B cell (primary cell): Measurements from ENCODE around the gene HDLBP. TPM values are rescaled to one million over a fixed set of nuclear protein-coding genes. Genes with fewer than 3 reads are reported as not detected.

ENCODE experiments used
- ATAC-seq: fragments of 200-7000 bp; cut with Tn5 transposase; one replicate; pipeline ENCODE4 v1.10.0; 2021; ENCODE audit warnings: low read depth, mild to moderate bottlenecking, moderate number of reproducible peaks, moderate library complexity
- CTCF ChIA-PET: fragments of 350-600 bp; sonication (Branson Sonifier 250); formaldehyde crosslinking; loops from one replicate; lab custom pipeline; 2021; ENCODE audit warnings: antibody characterized with exemption, inconsistent platforms; lab: Charles Lee
- POLR2A ChIA-PET: fragments of 350-600 bp; sonication (Branson Sonifier 250); formaldehyde crosslinking; loops from one replicate; lab custom pipeline; 2021; ENCODE audit warnings: antibody characterized with exemption; lab: Charles Lee
- DNase-seq: peaks from one replicate; pipeline ENCODE4 v3.0.0; 2013
- H2AFZ ChIP-seq: 2 replicates; pipeline ENCODE4 v1.6.1; 2012; ENCODE audit warnings: mild to moderate bottlenecking, low read depth, low read length; ENCODE audit not compliant: insufficient read depth, poor library complexity, severe bottlenecking
- H3K27ac ChIP-seq, 2 donors: 1 replicate in 1 of 2; 2 replicates in 1 of 2; pipeline ENCODE4 v1.5.1; 2012 to 2013; ENCODE audit warnings: low read length in 2 of 2, mild to moderate bottlenecking in 2 of 2, moderate library complexity in 1 of 2
- H3K27me3 ChIP-seq, 4 experiments: fragments of 200-600 bp in 1 of 4; sonication (generic) in 1 of 4; replicated peaks in 1 of 4; 1 replicate in 2 of 4; 2 replicates in 2 of 4; pipeline versions ENCODE4 v1.6.1 to v1.7.0; 2013 to 2016; ENCODE audit warnings: low read length in 3 of 4, mild to moderate bottlenecking in 2 of 4, mixed read lengths in 1 of 4, moderate library complexity in 1 of 4; ENCODE audit not compliant: insufficient read depth in 4 of 4, control insufficient read depth in 3 of 4; ENCODE audit errors: control extremely low read depth in 1 of 4
- H3K36me3 ChIP-seq, 2 experiments: replicated peaks in 1 of 2; 1 replicate in 1 of 2; 2 replicates in 1 of 2; pipeline versions ENCODE4 v1.6.1 to v1.7.1; 2013; ENCODE audit warnings: low read length in 1 of 2; ENCODE audit not compliant: insufficient read depth in 2 of 2, control insufficient read depth in 1 of 2; ENCODE audit errors: control extremely low read depth in 1 of 2, extremely low read depth in 1 of 2
- H3K4me1 ChIP-seq, 2 donors: fragments of 200-600 bp in 1 of 2; sonication (generic) in 1 of 2; 1 replicate in 1 of 2; 2 replicates in 1 of 2; pipeline versions ENCODE4 v1.5.1 to v1.6.1; 2013 to 2017; ENCODE audit warnings: low read length in 2 of 2; ENCODE audit not compliant: control insufficient read depth in 2 of 2, insufficient read depth in 2 of 2
- H3K4me2 ChIP-seq: replicated peaks from 2 replicates; pipeline ENCODE3; 2012; ENCODE audit warnings: mild to moderate bottlenecking, low read depth, low read length; ENCODE audit not compliant: poor library complexity, severe bottlenecking
- H3K4me3 ChIP-seq, 5 experiments: fragments of 200-600 bp in 1 of 5; sonication (generic) in 1 of 5; 1 replicate in 3 of 5; 2 replicates in 2 of 5; pipeline versions ENCODE4 v1.5.1 to v1.7.0; 2011 to 2016; ENCODE audit warnings: low read length in 4 of 5, mild to moderate bottlenecking in 4 of 5, low read depth in 2 of 5, control low read depth in 1 of 5, moderate library complexity in 1 of 5; ENCODE audit not compliant: insufficient read depth in 1 of 5; ENCODE audit errors: control extremely low read depth in 1 of 5, extremely low read depth in 1 of 5
- H3K79me2 ChIP-seq: fragments of 200-600 bp; sonication (generic); one replicate; pipeline ENCODE4 v1.6.0; 2016; ENCODE audit warnings: low read length; ENCODE audit not compliant: control insufficient read depth, insufficient read depth
- H3K9ac ChIP-seq: fragments of 200-600 bp; sonication (generic); 2 replicates; pipeline ENCODE4 v1.6.1; 2017; ENCODE audit warnings: mild to moderate bottlenecking, low read length, moderate library complexity
- H3K9me3 ChIP-seq, 3 donors: one replicate each; pipeline versions ENCODE4 v1.6.1 to v1.7.1; 2013; ENCODE audit warnings: low read length in 2 of 3; ENCODE audit not compliant: control insufficient read depth in 2 of 3, insufficient read depth in 1 of 3; ENCODE audit errors: control extremely low read depth in 1 of 3
- H4K20me1 ChIP-seq: 2 replicates; pipeline ENCODE4 v1.6.0; 2012; ENCODE audit warnings: mild to moderate bottlenecking, low read length; ENCODE audit not compliant: insufficient read depth, control insufficient read depth, poor library complexity, severe bottlenecking
- H3K27ac Mint-ChIP-seq: one replicate; pipeline ENCODE4 v1.8.0; 2021; ENCODE audit warnings: mixed read lengths
- H3K27me3 Mint-ChIP-seq: one replicate; pipeline ENCODE4 v1.8.0; 2021; ENCODE audit warnings: mixed read lengths
- H3K4me1 Mint-ChIP-seq: one replicate; pipeline ENCODE4 v1.8.0; 2021; ENCODE audit warnings: mixed read lengths
- H3K4me3 Mint-ChIP-seq: one replicate; pipeline ENCODE4 v1.8.0; 2021; ENCODE audit warnings: mixed read lengths
- H3K9me3 Mint-ChIP-seq: one replicate; pipeline ENCODE4 v1.8.0; 2022; ENCODE audit warnings: mixed read lengths; ENCODE audit not compliant: insufficient read depth
- CTCF ChIP-seq: fragments of 200-600 bp; IDR thresholded peaks from one replicate; pipeline ENCODE4 v1.8.0; 2022; ENCODE audit warnings: antibody characterized with exemption, mild to moderate bottlenecking
- EZH2 ChIP-seq: IDR thresholded peaks from 2 replicates; pipeline ENCODE4 v1.6.1; 2012; ENCODE audit warnings: borderline replicate concordance, low read depth, mild to moderate bottlenecking, moderate library complexity, low read length; ENCODE audit not compliant: insufficient read depth, poor library complexity, severe bottlenecking
- WGBS: methylation state at CpG from one replicate; pipeline ENCODE4 v1.1.5; 2013; ENCODE audit warnings: missing lambda C conversion rate; ENCODE audit not compliant: insufficient coverage; 5-methylcytosine and 5-hydroxymethylcytosine counted together
- intact Hi-C: fragments of 100-400 bp; cut with micrococcal nuclease; formaldehyde crosslinking; loops from one replicate; pipeline ENCODE4 v1.10.0; 2022
- polyA plus RNA-seq: library from polyadenylated mRNA; depleted of rRNA; stranded (reverse); fragments of >200 nt; gene quantifications from 2 replicates; pipeline ENCODE4 v1.2.3, GENCODE V29; 2012
- total RNA-seq, 2 donors: library from RNA; stranded (reverse); fragments of 120-200 nt in 1 of 2; gene quantifications; 1 replicate in 1 of 2; 2 replicates in 1 of 2; pipeline versions ENCODE4 v1.2.3 to v1.2.4, GENCODE V29; 2013 to 2022

Gene HDLBP
- total and polyA plus RNA-seq, 2 donors (not counting 1 experiment from before 2014, with no cell fraction given), result 55.1 to 127 TPM

DNA sequence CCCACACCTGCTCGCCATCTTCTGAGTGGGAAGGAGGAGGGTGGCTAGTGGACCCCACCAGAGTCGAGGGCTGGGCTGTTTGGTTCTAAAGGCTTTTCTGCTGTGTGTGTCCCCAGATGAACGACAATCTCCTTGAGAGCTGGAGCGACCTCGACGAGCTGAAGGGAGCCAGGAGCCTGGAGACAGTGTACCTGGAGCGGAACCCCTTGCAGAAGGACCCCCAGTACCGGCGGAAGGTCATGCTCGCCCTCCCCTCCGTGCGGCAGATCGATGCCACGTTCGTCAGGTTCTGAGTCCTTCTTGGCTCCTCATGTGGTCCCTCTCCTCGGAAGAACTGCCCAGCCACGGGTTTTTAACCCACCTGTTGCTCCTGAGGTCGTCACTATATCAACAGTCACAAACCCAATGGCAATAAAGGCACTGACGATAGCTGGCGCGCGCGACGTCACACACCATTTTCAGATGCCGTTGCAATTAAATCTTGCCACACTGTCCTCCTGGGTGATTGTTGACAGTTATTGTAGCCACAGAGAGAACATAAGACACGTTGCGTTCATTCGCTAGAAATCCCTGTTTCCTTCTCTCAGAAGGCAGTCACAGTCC lies 132.8 kb downstream of the HDLBP start:
- CTCF ChIA-PET, result no interaction called here
- Mint-ChIP-seq H3K27me3 (no peaks in the 10 kb centered on the region), H3K9me3 (no peaks in the 10 kb centered on the region), H3K27ac (no peak overlapping the region), H3K4me3 (no peak overlapping the region), H3K4me1 (no peaks in the 10 kb centered on the region)
- Histone ChIP-seq H3K27ac (no peak overlapping the region), H3K36me3 (peaks cover 0 to 21% of the 10 kb centered on the region in 2 experiments), H4K20me1 (no peaks in the 10 kb centered on the region), H3K4me1 (no peaks in the 10 kb centered on the region), H3K9ac (no peak overlapping the region), H3K9me3 (no peaks in the 10 kb centered on the region), H2AFZ (no peak overlapping the region), H3K79me2 (no peaks in the 10 kb centered on the region), H3K4me2 (no peak overlapping the region), H3K27me3 (no peaks in the 10 kb centered on the region), H3K4me3 (no peak overlapping the region)
- ATAC-seq, result no peak
- intact Hi-C loops, result no loop called here
- no peak for DNase-seq
- POLR2A ChIA-PET, result no interaction called here
- WGBS, result 98% methylated on average over 28 of the region's 28 CpGs
- TF ChIP-seq CTCF (no peak), EZH2 (no peak)

GRCh38 chr2:241182126-241182525 lies 133.3 kb downstream of the HDLBP start:
- TF ChIP-seq EZH2 (no peak), CTCF (no peak)
- ChIA-PET CTCF (no interaction called here), POLR2A (no interaction called here)
- Mint-ChIP-seq H3K27ac (no peak overlapping the region), H3K27me3 (no peaks in the 10 kb centered on the region), H3K4me1 (no peaks in the 10 kb centered on the region), H3K4me3 (no peak overlapping the region), H3K9me3 (no peaks in the 10 kb centered on the region)
- H3K9me3 ChIP-seq, result no peaks in the 10 kb centered on the region
- no peak overlapping the region for H3K27ac ChIP-seq
- H3K27me3 ChIP-seq, result no peaks in the 10 kb centered on the region
- no peaks in the 10 kb centered on the region for H4K20me1 ChIP-seq
- H3K4me1 ChIP-seq, result no peaks in the 10 kb centered on the region
- peaks cover 0 to 21% of the 10 kb centered on the region in 2 experiments for H3K36me3 ChIP-seq
- intact Hi-C loops, result no loop called here
- ATAC-seq (no peak), DNase-seq (no peak)
- 86% methylated on average over 3 of the region's 3 CpGs for WGBS
- no peaks in the 10 kb centered on the region for H3K79me2 ChIP-seq
- no peak overlapping the region for H3K9ac ChIP-seq
- no peak overlapping the region for H2AFZ ChIP-seq
- H3K4me3 ChIP-seq, result no peak overlapping the region
- no peak overlapping the region for H3K4me2 ChIP-seq
